ENCODE data around the gene PLSCR5.

Gene PLSCR5

DNA sequence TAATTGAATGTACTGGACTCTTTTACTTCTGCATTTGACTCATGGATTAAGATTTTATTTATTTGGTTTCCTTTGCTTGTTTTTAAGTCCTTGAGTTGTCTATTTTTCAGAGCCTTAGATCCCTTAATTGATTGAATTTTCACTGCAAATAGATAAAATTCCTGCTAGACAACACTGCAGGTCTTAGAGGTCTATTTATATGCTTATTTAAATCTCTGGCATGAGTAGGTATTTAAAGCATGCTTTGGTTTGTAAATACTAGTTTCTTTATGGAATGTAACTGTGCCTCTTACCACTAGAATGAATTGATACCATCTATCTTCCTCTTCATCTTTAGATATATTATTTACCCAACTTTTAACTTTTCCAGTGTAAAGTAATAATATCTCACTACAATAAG lies 20.0 kb downstream of the PLSCR5 start:
- DNase-seq (ENCODE audit: low read depth in 2 of 2) = no peak

DNA sequence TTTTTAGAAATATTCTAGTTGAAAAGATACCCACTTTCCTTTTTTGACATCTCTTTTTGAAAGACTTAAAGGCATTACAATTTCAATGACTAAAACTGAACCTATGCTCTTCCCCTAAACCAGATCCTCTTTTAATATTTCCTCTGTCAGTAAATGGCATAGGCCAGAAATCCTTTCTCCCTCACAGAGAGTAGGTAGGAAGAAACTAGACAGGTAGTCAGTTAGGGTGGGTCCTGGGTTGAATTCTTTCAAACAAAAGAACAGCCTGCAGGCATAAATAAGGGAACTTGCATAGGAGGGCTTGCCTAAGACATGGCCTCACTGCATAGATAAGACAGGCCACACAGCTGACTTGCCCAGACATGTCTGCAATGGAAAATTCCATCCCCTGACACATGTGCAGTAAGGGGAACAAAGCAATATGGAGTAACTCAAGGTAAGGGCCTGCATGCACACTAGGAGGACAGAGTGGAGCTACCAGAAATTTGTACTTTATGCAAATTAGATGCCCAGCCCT lies 23.1 kb downstream of the PLSCR5 start:
- no peak for DNase-seq (ENCODE audit: low read depth in 2 of 2)

DNA sequence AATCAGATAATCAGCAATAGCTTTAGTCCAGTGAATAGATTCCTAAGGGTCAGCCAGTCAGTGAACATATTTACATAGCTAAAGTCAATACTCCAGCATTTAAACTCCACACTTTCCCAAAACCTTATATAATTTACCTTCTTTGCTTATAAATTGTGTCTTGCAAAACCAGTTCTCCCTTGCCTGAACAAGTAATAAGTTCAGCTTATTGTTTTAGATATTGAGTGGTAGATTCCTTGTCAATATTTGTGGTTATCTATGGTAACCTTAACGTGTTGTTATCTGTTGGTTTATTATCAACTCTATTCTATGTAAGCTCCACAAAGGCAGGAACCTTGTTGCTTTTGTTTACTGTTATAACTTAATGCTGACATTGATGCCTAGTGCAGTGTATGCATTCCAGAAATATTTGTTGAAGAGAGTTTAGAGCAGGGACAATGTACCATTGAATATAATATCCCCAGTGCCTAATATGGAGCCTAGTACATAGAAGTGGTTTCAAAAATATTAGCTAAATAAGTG lies 24.0 kb downstream of the PLSCR5 start:
- DNase-seq (ENCODE audit: low read depth in 2 of 2) = no peak

GRCh38 chr3:146577662-146578061 lies 27.5 kb downstream of the PLSCR5 start:
- DNase-seq (ENCODE audit: low read depth in 2 of 2) = peak; percentile 37 to 44

GRCh38 chr3:146575636-146576035 lies 29.5 kb downstream of the PLSCR5 start:
- DNase-seq (ENCODE audit: low read depth in 2 of 2) = no peak

DNA sequence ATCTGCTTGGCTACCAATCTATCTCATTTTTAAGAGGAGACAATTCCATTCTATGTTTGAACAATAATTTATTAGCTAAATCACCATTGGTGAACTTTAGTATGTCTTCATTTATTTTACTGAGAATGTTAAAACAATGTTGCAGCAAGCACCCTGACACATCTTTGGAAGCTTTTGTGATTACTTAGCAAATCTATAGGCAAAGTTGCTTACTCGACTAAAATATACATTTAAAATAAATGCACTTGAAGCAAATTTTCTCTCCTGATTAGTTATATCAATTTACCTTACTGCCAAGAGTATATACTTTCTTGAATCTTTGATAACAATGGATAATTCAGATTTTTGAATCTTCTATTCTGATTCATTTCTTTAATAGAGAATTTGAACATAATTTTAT lies 31.0 kb downstream of the PLSCR5 start:
- DNase-seq (ENCODE audit: low read depth in 2 of 2) = no peak

DNA sequence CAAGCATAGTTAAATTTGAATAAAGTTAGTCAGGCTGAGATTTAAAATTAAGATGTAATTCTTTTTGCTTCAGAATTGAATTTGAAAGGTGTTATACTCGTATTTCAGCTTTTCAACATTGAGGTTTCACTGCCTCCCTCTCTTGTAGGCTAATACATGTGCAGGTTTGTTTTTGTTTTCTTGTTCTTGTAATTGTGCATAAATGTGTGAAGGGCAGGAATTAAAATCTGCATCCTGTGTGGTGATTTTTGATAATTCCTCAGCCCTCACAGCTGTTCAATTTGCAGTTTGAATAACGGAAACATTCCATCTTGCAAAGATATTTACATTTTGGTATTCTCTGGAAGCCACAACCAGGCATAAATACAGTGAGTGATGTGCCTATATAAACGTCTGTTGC lies 35.8 kb downstream of the PLSCR5 start:
- no peak for DNase-seq (ENCODE audit: low read depth in 2 of 2)

DNA sequence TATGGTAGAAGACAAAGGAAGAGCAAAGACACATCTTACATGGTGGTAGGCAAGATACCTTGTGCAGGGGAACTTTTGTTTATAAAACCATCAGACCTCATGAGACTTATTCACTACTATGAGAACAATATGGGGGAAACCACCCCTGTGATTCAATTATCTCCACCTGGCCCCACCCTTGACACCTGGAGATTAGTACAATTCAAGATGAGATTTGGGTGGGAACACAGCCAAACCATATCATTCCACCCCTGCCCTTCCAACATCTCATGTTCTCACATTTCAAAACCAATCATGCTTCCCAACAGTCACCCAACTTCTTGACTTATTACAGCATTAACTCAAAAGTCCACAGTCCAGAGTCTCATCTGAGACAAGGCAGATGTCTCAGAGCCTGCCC lies 39.0 kb downstream of the PLSCR5 start:
- DNase-seq (ENCODE audit: low read depth in 2 of 2) = no peak

- DNase-seq (ENCODE audit: low read depth in 2 of 2) = no peak
These were observed 43.3 kb downstream of the PLSCR5 start for GRCh38 chr3:146561879-146562278.

GRCh38 chr3:146561463-146561862 lies 43.7 kb downstream of the PLSCR5 start:
- DNase-seq (ENCODE audit: low read depth in 2 of 2) = no peak

DNA sequence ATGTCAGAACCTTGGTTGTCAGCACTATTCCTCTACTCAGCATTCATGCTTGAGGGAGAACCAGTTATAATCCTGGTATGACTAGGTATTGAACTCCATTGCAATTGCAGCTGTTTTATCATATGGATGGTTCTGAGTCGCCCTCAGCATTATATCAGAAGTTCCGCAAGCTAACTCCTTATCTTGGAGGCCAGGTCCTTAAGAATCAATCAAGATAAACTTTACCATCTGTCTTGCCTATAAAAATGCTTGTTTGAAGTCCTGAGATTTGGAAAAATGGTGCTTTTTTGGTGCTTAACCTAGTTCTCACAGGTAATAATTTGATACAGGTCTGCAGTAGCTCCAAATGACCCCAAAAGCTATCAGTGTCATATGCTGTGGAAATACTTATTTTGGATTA lies 44.5 kb downstream of the PLSCR5 start:
- DNase-seq (ENCODE audit: low read depth in 2 of 2) = no peak

DNA sequence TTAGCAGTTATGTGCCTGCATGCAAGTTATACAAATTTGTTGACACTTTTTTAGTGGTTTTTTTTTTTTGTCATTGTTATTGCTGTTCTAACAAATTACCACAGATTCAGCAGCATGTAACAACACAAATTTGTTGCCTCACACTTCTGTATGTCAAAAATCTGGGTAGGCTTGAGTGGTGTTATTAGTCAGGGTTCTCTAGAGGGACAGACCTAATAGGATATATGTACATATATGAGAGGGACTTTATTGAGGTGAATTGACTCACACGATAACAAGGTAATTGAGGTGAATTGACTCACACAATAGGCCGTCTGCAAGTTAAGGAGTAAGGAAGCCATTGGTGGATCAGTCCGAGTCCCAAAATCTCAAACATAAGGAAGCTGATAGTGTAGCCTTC lies 45.8 kb downstream of the PLSCR5 start:
- DNase-seq (ENCODE audit: low read depth in 2 of 2) = no peak

GRCh38 chr3:146558781-146559180 lies 46.4 kb downstream of the PLSCR5 start:
- no peak for DNase-seq (ENCODE audit: low read depth in 2 of 2)

DNA sequence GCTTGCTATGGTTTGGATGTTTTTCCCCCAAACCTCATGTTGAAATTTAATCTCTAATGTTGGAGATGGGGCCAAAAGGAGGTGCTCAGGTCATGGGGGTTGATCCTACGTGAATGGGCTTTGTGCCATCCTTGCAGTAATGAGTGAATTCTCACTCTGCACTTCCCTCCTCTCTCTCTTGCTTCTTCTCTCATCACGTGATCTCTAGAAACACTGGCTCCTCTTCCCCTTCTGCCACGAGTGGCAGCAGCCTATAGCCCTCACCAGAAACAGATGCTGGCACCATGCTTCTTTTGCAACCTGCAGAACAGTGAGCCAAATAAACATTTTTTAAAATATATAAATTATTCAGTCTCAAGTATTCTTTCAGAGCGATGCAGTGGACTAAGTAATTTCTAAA lies 47.4 kb downstream of the PLSCR5 start:
- no peak for DNase-seq (ENCODE audit: low read depth in 2 of 2)

GRCh38 chr3:146555311-146555710 lies 49.8 kb downstream of the PLSCR5 start:
- no peak for DNase-seq (ENCODE audit: low read depth in 2 of 2)

DNA sequence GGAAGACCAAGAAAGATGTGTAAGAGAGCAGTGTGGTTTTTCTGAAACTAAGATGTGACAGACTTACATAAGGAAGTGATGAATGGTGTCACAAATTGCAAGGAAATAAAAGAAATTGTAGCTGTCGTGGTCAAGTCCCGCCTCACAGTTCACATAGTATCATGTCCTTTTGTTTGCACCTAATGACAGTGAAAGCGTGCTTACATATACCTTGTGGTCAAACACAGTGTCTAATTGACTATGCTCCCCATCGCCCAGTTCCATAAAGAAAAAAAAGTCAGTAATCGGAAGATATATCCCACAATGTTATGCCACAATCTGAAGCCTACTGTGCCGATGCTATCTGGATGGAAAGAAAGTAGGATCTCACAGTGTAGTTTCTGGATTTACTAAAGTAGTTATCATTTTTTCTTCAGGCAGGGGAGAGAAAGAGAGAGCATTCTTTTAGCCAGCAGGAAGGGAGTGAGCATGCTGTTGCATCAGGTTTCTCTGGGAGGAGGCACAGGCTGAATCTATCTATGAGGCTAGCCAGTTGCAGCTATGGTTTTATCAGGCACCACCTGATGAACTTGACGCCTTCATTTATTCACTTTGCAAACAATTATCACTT lies 50.9 kb downstream of the PLSCR5 start:
- no peak for DNase-seq (ENCODE audit: low read depth in 2 of 2)

DNA sequence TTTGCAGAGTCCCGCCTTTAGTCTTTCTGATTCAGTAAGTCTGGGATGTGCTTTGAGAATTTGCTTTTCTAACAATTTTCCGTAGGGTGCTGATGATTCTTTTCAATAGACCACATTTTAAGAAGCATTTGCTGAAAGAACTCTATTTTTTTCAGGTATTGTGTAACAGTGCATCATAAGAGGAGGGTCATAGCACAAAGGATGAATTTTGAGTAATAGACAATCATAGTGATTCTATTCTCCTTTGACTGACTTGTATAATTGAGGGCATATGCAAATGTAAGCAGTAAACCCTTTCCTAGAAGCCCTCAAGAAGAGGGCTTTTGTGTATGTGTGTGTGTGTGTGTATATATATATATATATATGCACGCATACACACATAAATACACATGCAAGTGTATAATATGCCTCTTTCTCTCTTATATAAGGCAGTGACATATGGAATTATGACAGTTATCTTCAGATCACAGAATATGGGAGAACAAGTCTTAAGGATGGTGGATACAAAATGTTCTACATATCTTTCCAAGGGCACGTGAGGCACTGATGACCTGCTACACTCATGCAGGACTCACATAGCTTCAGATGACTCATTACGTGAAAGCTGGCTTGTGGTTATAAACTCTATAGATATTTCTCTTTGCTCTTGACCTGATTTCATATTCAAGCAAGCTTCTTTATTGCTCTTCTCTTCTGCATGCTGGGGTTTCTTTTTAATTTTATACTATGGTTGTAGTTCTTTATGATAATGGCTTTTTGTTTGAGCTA lies 54.2 kb downstream of the PLSCR5 start:
- DNase-seq (ENCODE audit: low read depth in 2 of 2) = peak; percentile 73 to 76

DNA sequence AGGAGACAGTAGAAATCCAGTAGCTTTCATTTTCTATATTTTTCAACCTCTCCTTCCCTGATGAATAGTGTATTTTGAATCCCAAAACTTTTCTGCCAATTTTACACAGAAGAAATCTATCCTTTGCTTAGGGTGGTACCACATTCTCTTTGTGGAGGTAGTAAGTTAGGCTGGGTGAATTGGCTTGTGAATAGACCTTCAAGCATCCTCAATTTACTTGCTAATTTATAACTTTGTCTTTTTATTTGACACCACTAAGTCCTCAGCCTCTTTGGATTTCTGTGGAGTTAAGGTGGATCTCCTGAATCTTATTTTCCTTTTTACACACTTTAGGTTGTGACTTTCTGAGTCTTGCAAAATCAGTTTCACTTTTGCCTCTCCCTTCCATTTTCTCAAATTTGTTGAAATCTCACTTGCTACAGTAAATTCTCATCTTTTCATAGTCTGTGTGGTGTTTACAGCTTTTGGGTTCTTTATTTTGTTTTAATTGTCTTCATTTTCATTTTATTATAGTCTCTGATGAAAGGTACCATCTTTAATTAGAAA lies 55.0 kb downstream of the PLSCR5 start:
- DNase-seq (ENCODE audit: low read depth in 2 of 2) = no peak

DNA sequence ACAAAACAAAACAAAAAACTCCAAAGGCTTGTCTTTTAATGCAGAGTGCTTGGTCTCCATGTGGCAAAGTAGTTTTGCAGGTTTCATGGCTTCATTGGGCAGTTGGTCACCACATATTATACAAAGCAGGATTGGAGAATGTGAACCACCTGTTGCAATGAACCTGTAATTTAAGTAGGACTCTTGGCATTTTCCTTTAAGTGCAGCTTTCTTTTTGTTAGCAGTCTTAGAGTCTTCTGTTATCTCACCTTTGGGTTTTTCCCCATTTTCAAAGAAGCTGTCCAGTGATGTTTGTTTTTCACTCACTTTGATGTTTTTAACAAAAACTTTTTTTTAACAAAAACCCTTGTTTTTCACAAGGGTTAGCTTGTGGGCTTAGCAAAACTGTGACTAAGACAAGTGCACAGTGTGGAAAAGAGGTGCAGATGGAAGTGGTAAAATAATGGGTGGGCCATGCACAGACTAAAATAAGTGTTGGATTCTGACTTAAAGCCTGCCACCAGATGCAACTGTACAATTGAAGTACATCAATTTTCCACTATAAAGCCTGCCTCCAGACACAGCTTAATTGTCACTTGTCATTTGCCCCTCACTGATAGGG lies 57.8 kb downstream of the PLSCR5 start:
- no peak for DNase-seq (ENCODE audit: low read depth in 2 of 2)

DNA sequence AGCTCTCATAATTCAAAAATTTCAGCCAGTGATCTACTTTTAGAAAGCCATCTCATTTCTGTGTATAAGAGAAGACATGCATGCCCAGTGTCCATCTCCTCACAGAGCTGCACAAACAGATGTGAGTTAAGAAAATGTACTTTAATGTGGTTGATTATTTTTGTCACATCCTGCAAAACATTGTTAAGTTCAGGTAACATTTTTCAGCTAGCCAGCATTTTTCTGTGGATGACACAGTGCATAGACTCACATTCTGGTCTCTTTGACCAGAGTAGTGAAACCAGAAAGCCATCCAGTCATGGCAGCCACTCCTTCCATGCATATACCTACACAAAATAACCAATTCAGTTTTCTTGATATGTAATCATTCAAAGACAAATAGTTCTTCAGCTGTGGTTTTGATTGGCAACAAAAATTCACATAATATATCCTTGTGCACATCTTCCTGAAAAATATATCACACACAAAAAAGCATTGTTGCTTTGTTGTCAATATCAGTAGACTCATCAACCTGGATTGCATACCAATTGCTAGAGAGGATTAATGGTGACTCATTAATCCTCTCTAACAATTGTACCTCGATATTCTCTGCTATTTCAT lies 58.7 kb downstream of the PLSCR5 start:
- no peak for DNase-seq (ENCODE audit: low read depth in 2 of 2)

DNA sequence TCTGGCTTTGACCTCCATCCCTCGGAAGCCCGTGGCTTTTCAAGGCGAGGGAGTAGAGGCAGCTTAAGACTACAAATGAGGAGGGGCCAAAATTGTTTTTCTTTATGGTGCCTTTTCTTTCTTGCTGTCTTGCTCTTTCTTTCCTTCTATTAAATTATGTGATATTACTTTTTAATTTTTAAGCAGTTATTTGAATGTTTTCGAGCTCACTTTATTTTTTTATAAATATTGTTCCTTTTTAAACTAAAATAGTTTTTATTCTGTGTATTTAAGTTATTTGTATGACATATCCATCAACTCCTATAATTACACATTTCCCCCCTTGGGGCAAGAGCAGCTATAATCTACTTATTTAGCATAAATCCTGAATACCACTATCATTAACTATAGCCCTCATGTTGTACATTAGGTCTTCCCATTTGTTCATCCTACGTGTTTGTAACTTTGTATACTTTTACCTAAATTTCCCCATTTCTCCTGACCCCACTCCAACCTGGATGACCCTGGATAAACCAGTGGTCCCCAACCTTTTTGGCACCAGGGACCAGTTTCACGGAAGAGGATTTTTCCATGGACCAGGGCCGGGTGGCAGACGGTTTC lies 60.1 kb downstream of the PLSCR5 start:
- DNase-seq (ENCODE audit: low read depth in 2 of 2) = no peak

All from fibroblast of skin of left quadriceps (primary cell).